ENCODE measurements around the gene STK32B. TPM values are rescaled to one million over a fixed set of nuclear protein-coding genes. Genes with fewer than 3 reads are reported as not detected.

Gene STK32B
- total and polyA plus RNA-seq, 8 donors, result 0.90 to 5.1 (median 3.3) TPM

DNA sequence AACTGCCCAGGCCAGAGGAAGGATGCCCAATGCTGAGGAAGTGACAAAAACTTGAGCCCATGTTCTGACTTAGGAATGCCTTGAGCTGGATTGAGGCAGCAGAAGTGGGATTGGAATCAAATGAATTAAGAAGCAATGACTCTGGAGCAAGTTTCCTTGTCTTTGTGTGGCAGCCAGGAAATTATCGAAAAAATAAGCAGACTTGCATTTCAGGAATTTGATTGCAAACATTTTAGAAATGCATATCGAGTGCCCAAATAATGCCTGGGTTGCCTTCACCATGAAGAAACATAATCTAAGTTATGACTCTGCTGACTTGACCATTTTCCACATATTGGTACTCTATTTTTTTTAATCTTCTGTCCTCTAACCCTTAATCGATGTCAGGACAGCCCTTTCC, 41.5 kb upstream of the STK32B start:
- no peaks in the 10 kb centered on the region for H3K9me3 ChIP-seq
- TF ChIP-seq, protein P1, sequence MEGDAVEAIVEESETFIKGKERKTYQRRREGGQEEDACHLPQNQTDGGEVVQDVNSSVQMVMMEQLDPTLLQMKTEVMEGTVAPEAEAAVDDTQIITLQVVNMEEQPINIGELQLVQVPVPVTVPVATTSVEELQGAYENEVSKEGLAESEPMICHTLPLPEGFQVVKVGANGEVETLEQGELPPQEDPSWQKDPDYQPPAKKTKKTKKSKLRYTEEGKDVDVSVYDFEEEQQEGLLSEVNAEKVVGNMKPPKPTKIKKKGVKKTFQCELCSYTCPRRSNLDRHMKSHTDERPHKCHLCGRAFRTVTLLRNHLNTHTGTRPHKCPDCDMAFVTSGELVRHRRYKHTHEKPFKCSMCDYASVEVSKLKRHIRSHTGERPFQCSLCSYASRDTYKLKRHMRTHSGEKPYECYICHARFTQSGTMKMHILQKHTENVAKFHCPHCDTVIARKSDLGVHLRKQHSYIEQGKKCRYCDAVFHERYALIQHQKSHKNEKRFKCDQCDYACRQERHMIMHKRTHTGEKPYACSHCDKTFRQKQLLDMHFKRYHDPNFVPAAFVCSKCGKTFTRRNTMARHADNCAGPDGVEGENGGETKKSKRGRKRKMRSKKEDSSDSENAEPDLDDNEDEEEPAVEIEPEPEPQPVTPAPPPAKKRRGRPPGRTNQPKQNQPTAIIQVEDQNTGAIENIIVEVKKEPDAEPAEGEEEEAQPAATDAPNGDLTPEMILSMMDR (IDR thresholded peaks at IDR 0.05), result no peak
- ATAC-seq (no peak), DNase-seq (no peak)
- no peaks in the 10 kb centered on the region for H3K4me1 ChIP-seq
- H3K27me3 ChIP-seq, result peaks cover 0 to 11% of the 10 kb centered on the region in 2 donors
- H3K27ac ChIP-seq, result no peak overlapping the region
- no peaks in the 10 kb centered on the region for H3K36me3 ChIP-seq
- no peak overlapping the region for H3K4me3 ChIP-seq
- intact Hi-C loops (cut with DNase I), result no loop called here

DNA sequence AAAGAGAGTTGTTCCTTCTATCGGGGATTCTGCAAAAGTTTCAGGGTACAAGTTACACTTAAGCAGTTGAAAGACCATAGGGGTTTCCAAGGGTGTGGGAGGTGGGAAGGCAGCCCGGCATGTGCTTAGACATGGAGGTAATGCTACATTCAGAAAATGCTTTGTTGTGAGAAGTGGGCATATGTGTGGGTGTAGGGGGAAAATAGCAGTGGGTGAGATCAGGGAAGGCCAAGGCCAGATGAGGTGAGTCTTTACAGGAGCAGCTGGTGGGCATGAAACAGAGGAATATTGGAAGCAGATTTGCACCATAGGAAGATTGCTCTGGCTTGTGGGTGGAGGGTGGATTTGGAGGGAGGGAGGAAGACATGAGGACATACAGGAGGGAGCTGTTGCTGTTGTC, 40.3 kb upstream of the STK32B start:
- DNase-seq (no peak), ATAC-seq (no peak)
- Histone ChIP-seq H3K4me3 (no peak overlapping the region), H3K4me1 (no peaks in the 10 kb centered on the region), H3K27ac (no peak overlapping the region), H3K9me3 (no peaks in the 10 kb centered on the region), H3K27me3 (no peaks in the 10 kb centered on the region), H3K36me3 (no peaks in the 10 kb centered on the region)
- TF ChIP-seq, protein P1 (IDR thresholded peaks at IDR 0.05), result no peak
- intact Hi-C loops (cut with DNase I), result no loop called here

GRCh38 chr4:5012244-5012898, 38.9 kb upstream of the STK32B start:
- ATAC-seq, result no peak

GRCh38 chr4:5012958-5013357, 38.3 kb upstream of the STK32B start:
- intact Hi-C loops (cut with DNase I), result no loop called here
- no peak for ATAC-seq
- no peaks in the 10 kb centered on the region for H3K4me1 ChIP-seq

More at GRCh38 chr4:5012244-5012898, 38.9 kb upstream of the STK32B start:
- Histone ChIP-seq H3K4me3 (no peak overlapping the region), H3K36me3 (no peaks in the 10 kb centered on the region), H3K4me1 (no peaks in the 10 kb centered on the region), H3K27ac (no peak overlapping the region), H3K9me3 (no peaks in the 10 kb centered on the region), H3K27me3 (peaks cover 0 to 13% of the 10 kb centered on the region in 2 donors)
- TF ChIP-seq, protein P1 (IDR thresholded peaks at IDR 0.05), result no peak
- intact Hi-C loops (cut with DNase I), result no loop called here
- no peak for DNase-seq

DNA sequence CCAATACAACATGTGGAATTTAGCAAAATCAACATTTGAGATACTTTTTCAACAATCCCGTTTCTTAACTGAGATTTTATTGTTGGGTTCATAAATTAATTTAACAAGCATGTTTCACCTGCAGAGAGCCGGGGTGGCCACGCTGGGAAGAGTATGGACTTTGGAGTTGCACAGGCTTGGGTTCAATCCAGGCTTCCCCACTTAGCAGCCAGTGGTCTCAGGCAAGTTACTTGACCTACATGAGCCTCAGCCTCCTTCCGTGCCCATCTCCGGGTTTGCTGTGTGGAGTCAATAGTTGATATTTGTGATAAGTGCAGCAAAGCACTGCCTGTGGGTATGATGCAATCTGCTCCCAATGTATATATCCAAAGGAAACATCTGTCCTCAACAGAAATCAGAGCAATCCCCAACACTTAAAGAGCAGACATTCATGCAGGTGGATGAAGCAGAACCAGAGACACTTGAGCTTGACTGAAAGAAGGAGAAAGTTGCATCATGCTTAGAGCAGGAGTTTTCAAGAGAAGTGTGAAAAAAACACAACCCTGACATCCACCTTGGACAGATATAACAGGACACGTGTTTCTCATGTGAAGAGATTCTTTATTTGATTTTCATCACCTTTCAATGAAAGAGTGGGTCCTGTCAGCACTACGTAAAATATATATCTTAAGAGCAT, 37.1 kb upstream of the STK32B start:
- H3K27ac ChIP-seq, result no peak overlapping the region
- ATAC-seq (no peak), DNase-seq (no peak)
- H3K36me3 ChIP-seq, result no peaks in the 10 kb centered on the region
- no peaks in the 10 kb centered on the region for H3K9me3 ChIP-seq
- peaks cover under 1 to 1% of the 10 kb centered on the region in 2 donors for H3K4me1 ChIP-seq
- H3K27me3 ChIP-seq, result peaks cover 0 to 30% of the 10 kb centered on the region in 2 donors
- no peak overlapping the region for H3K4me3 ChIP-seq
- intact Hi-C loops (cut with DNase I), result no loop called here
- TF ChIP-seq, protein P1 (IDR thresholded peaks at IDR 0.05), result no peak

More at GRCh38 chr4:5012958-5013357, 38.3 kb upstream of the STK32B start:
- no peak overlapping the region for H3K27ac ChIP-seq
- no peaks in the 10 kb centered on the region for H3K36me3 ChIP-seq
- H3K9me3 ChIP-seq, result no peaks in the 10 kb centered on the region
- H3K27me3 ChIP-seq, result peaks cover 0 to 19% of the 10 kb centered on the region in 2 donors
- DNase-seq, result no peak
- TF ChIP-seq, protein P1 (IDR thresholded peaks at IDR 0.05), result no peak
- H3K4me3 ChIP-seq, result no peak overlapping the region

Measured in left lung (tissue), 10 donors.